HG02588 (cell line): Measurements from ENCODE around the gene CFDP1.

Experiments
- ATAC-seq: cut with Tn5 transposase; IDR thresholded peaks from one replicate; pipeline ENCODE4 v1.9.1; 2021; ENCODE audit warnings: mild to moderate bottlenecking, moderate library complexity; ENCODE audit not compliant: unreplicated experiment

The CFDP1 gene

DNA sequence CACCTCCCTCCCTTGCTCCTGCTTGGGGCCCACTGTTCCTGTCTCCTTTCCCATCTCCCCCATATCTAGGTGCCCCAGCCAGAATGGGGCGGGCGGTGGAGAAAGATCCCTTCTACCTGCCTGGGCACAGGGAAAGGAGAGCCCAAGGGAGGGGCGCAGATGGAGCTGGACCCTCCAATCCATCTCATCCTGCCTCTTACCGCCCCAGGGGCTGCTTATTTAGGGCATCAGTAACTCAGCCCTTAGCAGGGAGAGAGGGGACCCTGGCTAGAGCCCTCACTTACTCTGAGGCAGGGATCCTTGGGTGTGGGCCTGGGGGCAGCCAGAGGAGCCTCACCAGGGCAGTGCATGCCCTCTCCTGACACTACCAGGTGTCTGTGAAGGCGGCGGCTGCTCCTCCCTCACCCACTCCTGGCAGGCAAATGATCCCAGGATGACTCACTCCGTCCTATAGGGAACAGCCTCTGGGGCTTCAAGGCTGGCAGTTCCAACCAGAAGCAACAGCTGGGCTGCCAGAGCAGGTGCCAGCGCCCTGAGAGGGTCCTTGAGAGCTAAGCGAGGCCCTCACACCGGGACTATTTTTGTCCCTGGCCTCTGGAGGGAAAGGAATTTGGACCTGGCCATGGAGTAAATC, 165.6 kb downstream of the CFDP1 start:
- no peak for ATAC-seq

DNA sequence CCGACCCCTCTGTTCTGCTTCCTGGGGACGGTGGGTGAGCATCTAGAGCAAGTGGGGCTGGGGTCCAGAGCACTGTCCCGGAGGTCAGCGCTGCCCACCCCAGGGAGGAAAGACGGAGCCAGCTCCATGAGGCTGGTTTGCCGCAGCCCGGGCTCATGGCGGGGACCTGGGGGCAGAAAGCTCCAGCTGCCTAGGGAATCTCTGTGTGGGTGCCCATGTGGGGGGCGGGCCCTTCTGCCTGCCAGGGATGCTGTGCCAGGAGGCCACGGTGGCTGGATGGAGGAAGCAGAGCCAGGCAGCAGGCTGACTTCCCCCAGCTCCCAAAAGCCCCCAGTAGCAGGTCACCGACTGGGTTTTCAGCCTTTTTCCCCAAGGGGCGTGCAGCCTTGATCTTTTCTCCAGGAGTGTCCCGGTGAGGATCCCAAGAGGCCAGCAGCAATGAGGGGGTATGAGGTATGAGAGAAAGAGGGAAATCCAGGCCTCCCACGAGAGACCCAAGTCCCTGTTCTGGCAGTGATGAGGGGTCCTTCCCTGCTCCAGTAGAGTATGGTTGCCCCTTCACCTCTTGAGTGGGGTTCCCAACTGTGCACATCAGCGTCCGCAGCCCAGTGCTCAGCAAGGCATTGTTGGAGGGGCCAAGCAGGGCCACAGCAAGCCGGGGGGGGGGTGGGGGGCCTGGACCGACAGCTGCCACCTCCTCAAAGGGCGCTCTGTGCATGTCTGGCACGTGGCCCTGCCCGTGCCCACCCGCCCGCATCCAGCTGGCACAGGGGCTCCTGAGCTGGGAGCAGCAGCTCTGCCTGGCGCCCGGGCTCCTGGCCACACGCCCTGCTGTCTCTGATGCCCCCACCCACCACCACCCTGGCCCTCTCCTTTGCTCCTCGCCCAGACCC, 166.3 kb downstream of the CFDP1 start:
- no peak for ATAC-seq

DNA sequence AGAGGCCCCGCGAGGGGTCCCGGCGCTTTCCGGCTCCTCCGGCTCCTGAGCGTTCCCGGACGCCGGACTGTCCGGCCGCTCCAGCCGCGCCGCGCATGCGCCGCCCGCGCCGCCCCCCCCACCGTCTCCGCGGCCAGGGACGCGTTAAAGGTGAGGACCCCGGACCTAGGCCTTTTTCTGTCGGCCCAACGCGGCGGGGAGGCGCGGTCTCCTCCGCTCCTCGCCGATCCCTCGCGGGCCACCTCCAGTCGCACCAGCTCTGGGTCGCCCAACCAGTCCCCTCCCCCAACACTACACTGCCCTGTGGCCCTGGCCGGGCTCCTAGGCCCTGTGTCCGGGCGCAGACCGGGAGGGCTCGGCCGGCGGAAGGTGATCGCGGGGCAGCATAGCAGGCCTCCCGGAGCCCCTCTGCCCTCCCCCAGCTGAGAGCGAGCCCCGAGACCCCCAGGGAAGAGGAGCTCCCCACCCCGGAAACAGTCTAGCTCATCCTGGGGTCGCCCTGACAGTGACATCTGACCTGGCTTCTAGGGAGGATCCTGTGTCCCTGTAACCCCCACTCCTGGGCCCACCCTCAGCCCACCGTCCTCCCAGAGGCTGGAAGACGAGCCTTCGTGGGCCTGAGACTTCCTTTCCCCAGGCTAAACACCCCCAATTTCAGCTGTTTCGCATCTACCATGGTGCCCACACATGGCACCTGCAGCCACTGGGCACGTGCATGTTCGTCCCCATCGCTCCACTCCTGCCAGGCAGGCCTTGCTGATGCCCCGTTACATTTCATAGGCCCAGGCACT, 167.2 kb downstream of the CFDP1 start:
- ATAC-seq: peak; percentile 62

DNA sequence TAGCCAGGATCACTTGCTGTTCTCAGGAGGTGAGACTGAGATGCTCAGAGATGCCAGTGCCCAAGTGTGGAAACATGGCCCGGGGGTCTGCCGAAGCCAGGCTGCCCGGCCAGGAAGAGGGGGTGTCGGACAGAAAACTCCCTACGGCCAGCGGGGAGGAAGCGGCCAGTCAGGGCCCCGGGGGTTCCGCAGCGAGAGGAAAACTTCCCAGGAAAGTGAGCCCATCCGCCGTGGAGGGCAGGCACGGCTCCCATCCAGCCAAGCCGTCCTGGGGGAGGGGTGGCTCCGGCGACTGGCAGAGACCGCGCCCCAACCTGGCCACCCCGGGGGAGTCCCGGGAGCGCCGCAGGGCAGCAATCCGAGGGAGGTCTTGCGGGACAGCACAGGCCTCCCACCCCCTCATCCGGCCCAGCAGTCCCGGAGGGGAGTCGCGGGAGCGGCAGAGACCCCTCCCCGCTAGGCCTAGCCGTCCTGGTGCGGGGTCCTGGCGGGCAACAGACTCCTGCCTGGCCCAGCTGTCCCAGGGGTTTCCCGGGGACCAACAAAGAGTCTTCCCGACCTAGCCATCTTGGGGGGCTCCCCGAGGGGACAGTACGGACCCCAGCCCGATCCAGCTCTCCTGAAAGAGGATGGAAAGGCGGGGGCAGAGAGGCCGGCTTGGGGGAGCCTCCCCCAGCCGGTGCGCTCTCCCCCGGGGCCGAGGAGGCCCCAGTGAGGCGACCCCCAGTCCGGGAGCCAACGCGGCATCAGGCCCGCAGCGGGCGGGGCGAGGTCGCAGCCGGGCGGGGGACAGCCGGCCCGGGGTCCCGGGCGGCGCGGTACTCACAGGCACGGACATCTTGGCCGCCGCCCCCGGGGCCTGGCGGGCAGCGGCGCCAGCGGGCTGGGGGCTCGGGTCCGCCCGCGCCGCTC, 168.0 kb downstream of the CFDP1 start:
- ATAC-seq: peak; percentile 24

DNA sequence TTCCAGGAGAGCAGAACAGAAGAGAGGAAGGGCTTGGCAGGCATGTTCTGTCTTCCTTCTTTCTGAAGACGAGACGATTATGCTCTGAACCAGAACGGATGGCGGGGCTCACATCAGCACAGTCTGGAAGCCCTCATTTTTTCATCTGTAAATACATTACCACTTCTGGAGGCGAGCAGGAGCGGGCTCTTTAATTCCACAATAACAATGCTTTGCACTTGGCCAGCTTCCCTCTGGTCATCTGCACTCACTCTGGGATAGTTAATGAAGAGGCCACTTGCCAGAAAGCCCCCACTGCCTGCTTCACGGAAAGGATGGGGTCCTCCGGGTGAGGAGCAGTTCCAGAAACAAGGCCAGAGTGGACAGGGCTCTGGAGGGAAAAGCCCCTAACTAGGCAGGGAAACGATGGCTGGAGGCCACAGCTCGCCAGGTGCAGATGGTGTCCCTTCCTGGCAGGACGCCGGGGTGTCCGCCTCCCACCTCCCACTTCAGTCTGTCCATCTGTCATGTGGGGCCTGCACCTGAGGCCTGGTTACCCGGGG, 168.8 kb downstream of the CFDP1 start:
- no peak for ATAC-seq

DNA sequence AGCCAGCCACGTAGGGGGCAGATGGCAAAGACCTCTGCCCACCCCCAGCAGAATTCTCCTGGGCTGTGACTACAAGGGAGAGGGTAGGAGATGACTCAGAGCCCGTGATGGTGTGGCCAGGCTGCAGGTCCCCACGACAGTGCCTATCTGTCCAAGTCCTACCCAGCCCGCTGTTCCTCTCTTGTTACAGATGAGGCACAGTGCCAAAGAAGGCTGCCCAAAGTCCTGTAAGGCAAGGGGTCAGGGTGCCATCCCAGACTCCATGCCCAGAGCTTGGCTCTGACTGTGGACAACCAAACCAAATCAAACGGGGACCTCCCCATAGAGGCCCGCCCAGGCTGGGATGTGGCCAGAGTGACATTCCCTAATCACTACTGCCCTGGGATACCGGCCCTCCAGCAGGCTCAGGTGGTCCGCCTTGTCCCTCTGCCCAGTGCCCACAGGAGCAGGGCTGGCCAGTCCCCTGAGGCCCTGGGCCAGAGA, 169.3 kb downstream of the CFDP1 start:
- ATAC-seq: no peak

DNA sequence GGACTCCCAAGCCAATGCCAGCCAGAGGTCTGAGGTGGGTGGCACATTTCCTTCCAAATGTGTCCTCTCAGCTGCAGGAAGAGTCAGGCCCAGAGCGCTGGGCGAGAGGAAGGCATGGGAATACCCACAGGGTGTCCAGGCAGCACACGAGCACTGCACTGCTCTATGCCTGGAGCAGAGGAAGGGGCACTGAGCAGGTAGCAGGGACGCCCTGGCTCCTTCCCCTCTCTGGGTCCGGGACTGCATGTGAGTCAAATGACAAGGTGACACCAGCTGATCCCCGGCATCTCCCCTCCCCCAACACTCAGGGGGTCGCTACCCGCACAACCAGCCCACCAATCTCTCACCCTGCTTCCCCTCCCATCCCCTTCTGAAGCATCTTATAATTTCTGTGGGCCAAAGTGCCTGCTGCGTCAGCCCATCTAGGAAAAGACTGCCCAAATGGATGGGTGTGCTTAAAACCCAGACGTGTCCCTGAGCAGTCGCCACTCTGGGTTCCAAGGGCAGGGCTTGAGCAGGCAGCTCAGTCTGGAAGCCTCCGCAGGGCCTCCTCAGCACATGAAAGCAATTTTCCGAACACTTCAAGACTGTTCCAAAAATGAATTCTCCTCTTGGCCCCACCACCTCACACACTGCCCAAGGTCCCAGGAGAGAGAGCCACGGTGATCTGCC, 169.9 kb downstream of the CFDP1 start:
- ATAC-seq: no peak

DNA sequence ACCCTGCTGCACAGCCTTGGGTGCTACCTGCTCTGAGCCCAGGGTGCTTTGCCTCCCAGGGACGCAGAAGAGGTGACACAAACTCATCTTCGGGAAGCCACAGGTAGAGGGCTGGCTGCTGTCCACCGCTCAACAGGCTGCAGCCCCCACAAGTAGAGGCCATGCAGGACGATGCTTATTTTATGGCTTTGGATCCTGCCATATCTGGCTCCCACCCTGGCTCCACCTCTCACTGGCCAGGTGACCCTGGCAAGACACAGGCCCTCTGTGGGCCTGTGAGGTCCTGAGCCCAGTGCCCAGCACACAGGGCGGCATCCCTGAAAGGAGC, 170.5 kb downstream of the CFDP1 start:
- no peak for ATAC-seq

DNA sequence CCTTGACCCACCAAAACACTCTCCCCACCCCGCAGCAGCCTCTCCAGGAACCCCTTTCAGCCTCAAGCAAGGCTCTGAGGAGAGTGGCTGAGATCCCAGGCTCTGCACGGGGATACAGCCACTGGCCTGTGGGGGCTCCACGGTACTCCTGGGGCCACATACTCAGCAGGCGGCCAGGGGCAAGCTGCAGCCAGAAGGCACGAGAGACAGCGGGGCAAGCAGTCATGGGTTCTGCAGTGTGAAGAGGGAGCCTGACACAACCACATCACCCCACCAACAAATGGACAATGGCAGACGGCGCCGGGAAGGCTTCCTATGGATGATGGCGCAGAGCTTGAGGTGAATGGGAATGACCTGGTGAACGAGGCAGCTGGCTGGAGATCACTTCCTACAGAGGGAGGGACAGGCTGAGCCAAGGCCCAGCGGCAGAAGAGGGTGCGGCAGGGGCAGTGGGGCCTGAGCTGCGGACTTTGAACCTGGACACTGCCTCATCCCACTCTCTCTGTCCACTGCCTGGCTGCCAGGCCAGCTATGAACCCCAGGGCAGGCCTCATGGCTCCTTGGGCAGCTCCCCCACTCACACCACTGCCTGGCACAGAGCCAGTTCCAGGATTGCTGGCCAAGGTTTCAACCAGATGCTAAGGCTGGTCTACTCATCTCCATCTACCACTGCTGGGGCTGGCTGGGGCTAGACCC, 171.1 kb downstream of the CFDP1 start:
- ATAC-seq: no peak

DNA sequence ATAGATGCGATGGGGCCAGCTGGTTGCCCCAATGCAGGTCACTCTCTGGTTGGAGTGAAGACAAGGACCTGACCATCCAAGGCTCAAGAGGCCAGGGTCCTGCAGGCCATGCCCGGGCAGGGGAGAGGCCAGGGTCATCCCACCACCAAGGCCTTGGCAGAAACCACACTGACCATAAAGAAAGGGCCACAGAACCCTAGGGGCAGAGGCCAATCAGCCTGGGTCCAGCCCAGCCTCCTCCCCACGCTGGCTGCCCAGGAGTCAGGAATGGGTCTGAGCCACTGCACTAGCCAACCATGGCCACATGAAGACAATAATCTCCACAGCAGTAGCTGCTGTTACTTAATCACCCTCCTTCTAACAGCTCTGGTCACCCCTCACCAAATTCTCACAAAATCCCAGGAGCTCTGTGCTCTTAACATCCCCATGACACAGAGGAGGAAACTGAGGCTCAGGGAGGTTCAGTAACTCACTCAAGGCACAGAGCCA, 171.7 kb downstream of the CFDP1 start:
- ATAC-seq: no peak

DNA sequence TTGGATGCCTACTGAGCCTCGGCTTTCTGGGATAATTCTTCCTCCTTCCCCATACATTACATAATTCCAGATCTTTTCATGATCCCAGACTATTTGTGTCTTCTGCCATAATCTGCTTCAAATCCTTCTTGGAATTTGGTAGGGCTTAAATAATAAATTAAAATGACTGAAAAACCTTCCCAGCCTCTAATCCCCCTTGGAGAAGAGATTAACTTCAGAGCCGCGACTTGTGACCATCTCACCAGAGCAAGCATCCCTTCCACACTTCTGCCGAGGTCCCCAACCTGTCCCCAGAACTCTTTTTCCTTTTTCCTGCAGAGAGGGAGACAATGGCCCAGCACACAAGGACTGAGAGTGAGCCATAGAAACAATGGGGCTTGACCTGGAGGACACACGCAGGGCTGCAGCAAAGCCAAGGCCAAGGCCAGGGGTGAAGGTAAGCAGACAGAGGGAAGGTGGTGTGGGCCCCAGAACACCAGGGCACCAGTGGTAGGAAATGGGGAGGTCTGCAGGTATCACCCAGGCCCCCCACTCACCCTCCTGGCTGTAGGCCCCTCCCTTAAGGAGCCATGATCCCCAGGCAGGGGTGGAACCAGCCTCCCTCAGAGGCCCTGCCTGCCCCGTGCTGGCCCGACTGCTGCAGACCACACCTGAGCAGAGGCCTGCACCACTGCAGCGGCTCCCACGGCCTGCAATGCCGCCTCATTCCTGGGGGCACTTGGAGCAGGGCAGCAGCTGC, 172.3 kb downstream of the CFDP1 start:
- no peak for ATAC-seq

DNA sequence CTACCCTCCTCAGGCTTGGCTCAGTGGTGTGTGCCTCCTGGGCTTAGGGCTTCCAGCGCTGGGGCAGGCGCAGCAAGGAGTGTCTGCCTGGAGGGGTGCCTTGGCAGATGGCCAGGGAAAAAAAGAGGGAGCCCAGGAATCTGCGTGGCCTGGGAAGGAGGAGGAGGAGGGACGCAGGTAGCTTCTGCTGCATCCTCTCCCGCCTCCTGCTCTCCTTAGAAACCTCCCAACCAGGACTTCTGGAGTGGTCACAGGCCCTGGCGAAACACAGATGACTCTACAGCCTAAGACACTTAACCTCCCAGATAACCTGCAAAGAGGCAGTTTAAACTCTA, 174.5 kb downstream of the CFDP1 start:
- ATAC-seq: no peak

DNA sequence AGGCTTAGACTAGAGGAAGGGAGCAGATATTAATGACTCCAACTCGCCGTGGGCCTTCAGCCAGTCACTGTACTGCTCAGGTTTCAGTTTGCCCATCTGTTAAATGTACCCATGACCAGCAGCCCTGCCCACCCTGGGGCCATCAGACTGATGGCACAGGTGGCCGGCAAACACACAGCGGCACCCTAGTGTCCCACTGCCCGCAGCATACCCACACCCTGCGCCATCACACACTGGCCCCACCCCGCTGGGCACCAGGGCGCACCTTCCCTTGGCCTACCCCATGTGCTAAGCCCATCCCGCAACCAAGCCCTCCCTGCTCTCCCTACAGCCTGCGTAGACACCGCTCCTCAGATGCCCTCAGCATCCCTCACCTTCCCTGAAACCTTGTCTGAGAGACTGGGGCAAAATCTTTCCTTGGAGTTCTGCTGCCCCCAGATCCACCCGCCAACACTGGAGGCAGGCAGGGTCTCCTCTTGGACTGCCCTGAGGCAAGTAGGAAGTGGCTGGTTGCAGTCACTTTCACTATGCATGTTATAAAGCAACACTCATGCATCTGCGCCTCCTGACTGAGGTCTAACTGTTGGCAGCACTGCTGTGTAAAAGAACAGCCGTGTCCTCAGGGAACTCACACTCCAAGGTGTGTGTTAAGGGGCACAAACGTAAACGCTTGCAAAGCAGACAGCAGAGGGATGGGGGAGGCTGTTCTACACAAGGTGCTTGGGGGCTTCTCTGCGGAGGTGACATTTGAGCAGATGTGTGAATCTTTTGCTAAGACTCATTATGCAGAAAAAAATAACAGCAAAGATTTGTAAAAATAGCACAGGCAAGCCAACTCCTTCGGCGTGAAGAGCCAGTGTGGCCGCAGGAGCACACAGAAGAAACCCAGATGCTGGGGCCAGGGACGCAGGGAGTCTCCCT, 175.2 kb downstream of the CFDP1 start:
- ATAC-seq: no peak

DNA sequence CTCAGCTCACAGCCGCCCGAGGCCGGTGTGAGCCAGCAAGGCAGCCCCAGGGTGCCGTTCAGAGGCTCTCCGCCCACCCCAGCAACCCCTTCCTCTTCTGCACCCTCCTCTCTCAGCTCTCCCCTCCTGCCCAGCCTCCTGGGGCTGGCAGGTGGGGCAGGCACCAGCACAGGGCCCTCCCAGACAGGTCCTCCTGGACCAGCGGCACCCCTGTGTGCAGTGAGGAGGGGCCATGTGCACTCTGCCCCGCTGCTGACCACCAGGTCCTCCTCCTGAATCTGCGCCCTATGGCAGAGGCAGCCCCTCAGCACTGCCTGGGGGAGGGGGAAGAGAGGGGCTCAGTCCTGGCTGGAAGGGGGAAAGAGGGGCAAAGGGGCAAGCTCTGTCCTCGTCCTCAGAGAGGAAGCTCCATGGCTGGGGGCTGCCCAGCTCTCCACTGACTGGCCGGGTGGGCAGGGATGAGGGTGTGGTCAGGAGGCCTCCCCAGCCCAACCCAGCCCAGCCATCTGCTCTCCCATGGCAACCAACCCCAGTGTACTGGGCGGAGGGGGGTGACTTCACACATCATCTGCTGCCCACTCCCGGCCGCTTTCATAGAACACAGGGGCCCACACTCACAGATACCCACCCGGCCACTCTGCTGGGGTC, 176.5 kb downstream of the CFDP1 start:
- ATAC-seq: no peak

DNA sequence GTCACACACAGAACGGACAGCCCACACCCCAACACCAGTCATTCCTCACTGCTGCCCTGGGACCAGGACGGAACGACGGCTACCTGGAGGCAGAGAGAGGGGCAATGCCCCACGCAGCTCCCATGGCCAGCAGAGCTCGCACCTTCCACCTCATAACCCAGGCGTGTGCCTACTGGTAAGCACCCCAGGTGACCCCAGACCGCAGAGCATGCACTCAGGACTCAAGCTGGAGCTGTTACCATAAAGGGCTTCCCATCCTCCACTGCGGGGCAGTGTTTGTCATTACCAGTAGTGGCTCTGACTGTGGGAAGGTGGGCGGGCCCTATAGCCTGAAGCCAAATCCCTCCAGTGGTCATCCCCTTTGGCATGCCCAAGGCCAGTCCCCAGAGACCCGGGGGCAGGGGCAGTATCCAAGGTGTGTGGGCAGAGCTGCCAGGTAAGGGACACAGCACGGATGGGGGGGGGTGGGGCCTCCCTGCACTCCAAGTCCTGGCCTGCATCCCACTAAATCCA, 177.2 kb downstream of the CFDP1 start:
- no peak for ATAC-seq

DNA sequence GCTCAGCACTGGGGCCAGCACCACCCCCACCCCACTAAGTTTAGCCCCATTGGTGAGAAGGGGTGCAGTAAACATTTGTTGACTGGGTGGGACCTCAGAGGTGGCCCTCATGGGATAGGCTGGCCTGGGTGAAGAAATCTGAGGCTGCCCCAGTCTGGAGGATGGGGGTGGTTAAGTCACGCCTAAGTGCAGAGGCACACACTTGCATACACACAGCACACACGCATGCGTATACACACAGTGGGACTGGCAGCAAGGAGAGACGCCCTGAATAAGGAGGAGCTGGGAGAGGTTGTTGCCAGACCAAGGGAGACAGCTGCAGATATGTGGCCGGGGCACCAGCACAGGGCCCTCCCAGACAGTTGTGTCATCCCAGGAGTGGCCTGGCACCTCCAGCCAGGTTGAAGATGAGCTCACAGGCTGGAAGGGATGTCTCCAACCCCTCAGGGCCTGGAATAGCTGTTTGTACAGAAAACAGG, 178.9 kb downstream of the CFDP1 start:
- ATAC-seq: no peak
